HepG2 (cell line): ENCODE results near the gene ZAR1L. TPM values are rescaled to one million over a fixed set of nuclear protein-coding genes. Genes with fewer than 3 reads are reported as not detected.

Source experiments
- ATF7-NPFF ChIP-seq: sonication (generic); formaldehyde crosslinking; IDR thresholded peaks from 2 replicates; pipeline ENCODE4 v1.8.1; 2023; ENCODE audit warnings: mild to moderate bottlenecking, low read depth, missing genetic modification reagents, moderate library complexity
- BCL6 ChIP-seq: IDR thresholded peaks from 2 replicates; pipeline ENCODE4 v1.6.1; 2016; ENCODE audit warnings: missing genetic modification reagents, missing compliant biosample characterization
- CHD4 ChIP-seq: fragments of 200-600 bp; sonication (generic); IDR thresholded peaks from 2 replicates; pipeline ENCODE4 v1.7.0; 2017; ENCODE audit warnings: mild to moderate bottlenecking, low read length, borderline replicate concordance
- DNMT1 ChIP-seq: sonication (generic); formaldehyde crosslinking; IDR thresholded peaks from 2 replicates; pipeline ENCODE4 v1.5.1; 2020; ENCODE audit warnings: mild to moderate bottlenecking, missing genetic modification reagents
- ERF ChIP-seq: IDR thresholded peaks from 2 replicates; pipeline ENCODE4 v1.6.1; 2018; ENCODE audit warnings: missing biosample characterization, missing genetic modification reagents
- IRX3 ChIP-seq: sonication (generic); formaldehyde crosslinking; IDR thresholded peaks from 2 replicates; pipeline ENCODE4 v1.8.1; 2023; ENCODE audit warnings: mild to moderate bottlenecking, low read depth, missing genetic modification reagents, borderline replicate concordance
- KLF15 ChIP-seq: sonication (generic); formaldehyde crosslinking; IDR thresholded peaks from 2 replicates; pipeline ENCODE4 v1.8.1; 2023; ENCODE audit warnings: borderline replicate concordance, mild to moderate bottlenecking, inconsistent platforms, missing genetic modification reagents, mixed read lengths
- MATR3 ChIP-seq: sonication (generic); formaldehyde crosslinking; IDR thresholded peaks from 2 replicates; pipeline ENCODE4 v1.4.0; 2020; ENCODE audit warnings: missing genetic modification reagents
- MED1 ChIP-seq: sonication (generic); formaldehyde crosslinking; IDR thresholded peaks from 2 replicates; pipeline ENCODE4 v1.4.0; 2020; ENCODE audit warnings: missing genetic modification reagents
- RXRA ChIP-seq: sonication (generic); formaldehyde crosslinking; IDR thresholded peaks from 2 replicates; pipeline ENCODE4 v1.5.1; 2020; ENCODE audit warnings: missing genetic modification reagents
- RXRB ChIP-seq: IDR thresholded peaks from 2 replicates; pipeline ENCODE4 v1.6.1; 2016; ENCODE audit warnings: borderline replicate concordance, missing genetic modification reagents, missing compliant biosample characterization
- TAF1 ChIP-seq: sonication (generic); formaldehyde crosslinking; IDR thresholded peaks from 2 replicates; pipeline ENCODE4 v1.4.0; 2020; ENCODE audit warnings: missing genetic modification reagents
- TAF15 ChIP-seq: fragments of 200-400 bp; formaldehyde crosslinking; IDR thresholded peaks from one replicate; pipeline ENCODE4 v1.6.1; 2018; ENCODE audit warnings: mild to moderate bottlenecking, low read depth, low read length; ENCODE audit not compliant: poor library complexity, severe bottlenecking
- TCF7 ChIP-seq: sonication (generic); IDR thresholded peaks from 2 replicates; pipeline ENCODE4 v1.6.1; 2016; ENCODE audit warnings: antibody characterized with exemption, low read depth
- TP53 ChIP-seq: sonication (generic); formaldehyde crosslinking; conservative IDR thresholded peaks from 2 replicates; pipeline ENCODE4 v1.4.0; 2020; ENCODE audit warnings: missing genetic modification reagents
- TRIM24 ChIP-seq: sonication (generic); formaldehyde crosslinking; IDR thresholded peaks from 2 replicates; pipeline ENCODE4 v1.8.0; 2022; ENCODE audit warnings: mild to moderate bottlenecking, missing genetic modification reagents
- ZNF431 ChIP-seq: sonication (generic); formaldehyde crosslinking; IDR thresholded peaks from 2 replicates; pipeline ENCODE4 v1.9.0; 2022; ENCODE audit warnings: missing genetic modification reagents, low read depth, mild to moderate bottlenecking, borderline replicate concordance
- ZNF619 ChIP-seq: sonication (generic); formaldehyde crosslinking; IDR thresholded peaks from 2 replicates; pipeline ENCODE4 v1.4.0; 2020; ENCODE audit warnings: mild to moderate bottlenecking, missing genetic modification reagents
- ZNF646 ChIP-seq: sonication (generic); formaldehyde crosslinking; IDR thresholded peaks from 2 replicates; pipeline ENCODE4 v1.9.0; 2021; ENCODE audit warnings: mild to moderate bottlenecking, missing genetic modification reagents
- ZNF670 ChIP-seq: sonication (generic); formaldehyde crosslinking; IDR thresholded peaks from 2 replicates; pipeline ENCODE4 v1.8.0; 2022; ENCODE audit warnings: mild to moderate bottlenecking, missing genetic modification reagents, borderline replicate concordance
- ZNF713 ChIP-seq: sonication (generic); formaldehyde crosslinking; IDR thresholded peaks from 2 replicates; pipeline ENCODE4 v1.4.0; 2020; ENCODE audit warnings: mild to moderate bottlenecking, missing genetic modification reagents
- ZNF772 ChIP-seq: sonication (generic); formaldehyde crosslinking; IDR thresholded peaks from 2 replicates; pipeline ENCODE4 v1.5.0; 2020; ENCODE audit warnings: mild to moderate bottlenecking, missing genetic modification reagents
- ZSCAN12 ChIP-seq: sonication (generic); formaldehyde crosslinking; IDR thresholded peaks from 2 replicates; pipeline ENCODE4 v1.9.0; 2021; ENCODE audit warnings: mild to moderate bottlenecking, missing genetic modification reagents
- polyA plus RNA-seq, 8 experiments: library from polyadenylated mRNA; depleted of rRNA in 3 of 8; stranded (reverse) in 7 of 8; unstranded in 1 of 8; fragments of >200 nt; fragmentation: Illumina TruSeq in 4 of 8; extraction: Trizol in 4 of 8; gene quantifications; 2 replicates each; pipeline versions ENCODE4 v1.2.1 to v1.2.3, GENCODE V29; 2011 to 2016; ENCODE audit warnings: low read depth in 4 of 8, missing spikeins in 1 of 8, mixed read lengths in 1 of 8; ENCODE audit not compliant: insufficient read depth in 1 of 8
- total RNA-seq, 5 experiments: library from RNA; depleted of rRNA; stranded (reverse); fragments of >200 nt; fragmentation: Illumina TruSeq; extraction: Trizol; gene quantifications; 2 replicates each; pipeline ENCODE4 v1.2.3, GENCODE V29; 2016; ENCODE audit warnings: low read depth in 1 of 5
- TF ChIP-seq, protein P1 (sequence below): sonication (generic); formaldehyde crosslinking; IDR thresholded peaks from 2 replicates; pipeline ENCODE4 v1.5.0; 2020; ENCODE audit warnings: missing genetic modification reagents, mild to moderate bottlenecking, borderline replicate concordance

Gene ZAR1L
- total and polyA plus RNA-seq, 2 of the 13 experiments (the other 11 are each of a cell fraction or from before 2014, with no cell fraction given) = 0.09 TPM; not detected in 1

GRCh38 chr13:32315238-32316027 is at the start of gene ZAR1L, which contains the start of gene BRCA2 (continued):
- TF ChIP-seq DNMT1 (CRISPR knock-in tag) (no peak), KLF15 (0 out of 2 replicates have a peak, but pooled peaks have one; percentile 29), ZSCAN12 (CRISPR knock-in tag) (no peak), CHD4 (no peak), ERF (CRISPR knock-in tag) (peak; percentile 54; the same call in 1 of the 2 replicates), MED1 (CRISPR knock-in tag) (peak; percentile 50; the same call in 1 of the 2 replicates), BCL6 (CRISPR knock-in tag) (no peak; the same call in 1 of the 2 replicates), TAF15 (no peak), MATR3 (CRISPR knock-in tag) (no peak), TRIM24 (CRISPR knock-in tag) (no peak), ZNF431 (CRISPR knock-in tag) (no peak), ZNF670 (CRISPR knock-in tag) (peak; percentile 70; the same call in 1 of the 2 replicates), TAF1 (peak; percentile 77), ZNF772 (CRISPR knock-in tag) (peak; percentile 64), RXRA (CRISPR knock-in tag) (peak; percentile 50; the same call in 1 of the 2 replicates), ZNF713 (CRISPR knock-in tag) (no peak), ATF7-NPFF (peak; percentile 75), TP53 (CRISPR knock-in tag) (no peak), IRX3 (no peak), ZNF619 (CRISPR knock-in tag) (no peak), TCF7 (no peak), ZNF646 (CRISPR knock-in tag) (no peak), RXRB (CRISPR knock-in tag) (peak; percentile 47; the same call in 1 of the 2 replicates)
- TF ChIP-seq, protein P1, sequence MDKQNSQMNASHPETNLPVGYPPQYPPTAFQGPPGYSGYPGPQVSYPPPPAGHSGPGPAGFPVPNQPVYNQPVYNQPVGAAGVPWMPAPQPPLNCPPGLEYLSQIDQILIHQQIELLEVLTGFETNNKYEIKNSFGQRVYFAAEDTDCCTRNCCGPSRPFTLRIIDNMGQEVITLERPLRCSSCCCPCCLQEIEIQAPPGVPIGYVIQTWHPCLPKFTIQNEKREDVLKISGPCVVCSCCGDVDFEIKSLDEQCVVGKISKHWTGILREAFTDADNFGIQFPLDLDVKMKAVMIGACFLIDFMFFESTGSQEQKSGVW (CRISPR knock-in tag) = no peak; the same call in 1 of the 2 replicates
